HepG2 (cell line): ENCODE data around the gene FITM1. TPM values are rescaled to one million over a fixed set of nuclear protein-coding genes. Genes with fewer than 3 reads are reported as not detected.

Source experiments
- EEA1 ChIP-seq: sonication (generic); formaldehyde crosslinking; IDR thresholded peaks from 2 replicates; pipeline ENCODE4 v1.5.1; 2020; ENCODE audit warnings: mild to moderate bottlenecking, missing genetic modification reagents, borderline replicate concordance
- MYNN ChIP-seq: sonication (generic); formaldehyde crosslinking; IDR thresholded peaks from 2 replicates; pipeline ENCODE4 v1.4.0; 2020; ENCODE audit warnings: mild to moderate bottlenecking, low read depth, missing genetic modification reagents
- NFE2L1 ChIP-seq: sonication (generic); formaldehyde crosslinking; IDR thresholded peaks from 2 replicates; pipeline ENCODE4 v1.4.0; 2020; ENCODE audit warnings: missing genetic modification reagents, mild to moderate bottlenecking, borderline replicate concordance
- TAF15 ChIP-seq: fragments of 200-400 bp; formaldehyde crosslinking; IDR thresholded peaks from one replicate; pipeline ENCODE4 v1.6.1; 2018; ENCODE audit warnings: mild to moderate bottlenecking, low read depth, low read length; ENCODE audit not compliant: poor library complexity, severe bottlenecking
- ZBTB20 ChIP-seq: sonication (generic); formaldehyde crosslinking; IDR thresholded peaks from 2 replicates; pipeline ENCODE4 v1.8.1; 2023; ENCODE audit warnings: missing genetic modification reagents, low read depth, mild to moderate bottlenecking, borderline replicate concordance
- ZNF333 ChIP-seq: sonication (generic); formaldehyde crosslinking; IDR thresholded peaks from 2 replicates; pipeline ENCODE4 v1.4.0; 2020; ENCODE audit warnings: mild to moderate bottlenecking, missing genetic modification reagents, borderline replicate concordance
- ZNF761 ChIP-seq: sonication (generic); formaldehyde crosslinking; conservative IDR thresholded peaks from 2 replicates; pipeline ENCODE4 v1.4.0; 2020; ENCODE audit warnings: mild to moderate bottlenecking, missing genetic modification reagents
- polyA plus RNA-seq, 8 experiments: library from polyadenylated mRNA; depleted of rRNA in 3 of 8; stranded (reverse) in 7 of 8; unstranded in 1 of 8; fragments of >200 nt; fragmentation: Illumina TruSeq in 4 of 8; extraction: Trizol in 4 of 8; gene quantifications; 2 replicates each; pipeline versions ENCODE4 v1.2.1 to v1.2.3, GENCODE V29; 2011 to 2016; ENCODE audit warnings: low read depth in 4 of 8, missing spikeins in 1 of 8, mixed read lengths in 1 of 8; ENCODE audit not compliant: insufficient read depth in 1 of 8
- total RNA-seq, 5 experiments: library from RNA; depleted of rRNA; stranded (reverse); fragments of >200 nt; fragmentation: Illumina TruSeq; extraction: Trizol; gene quantifications; 2 replicates each; pipeline ENCODE4 v1.2.3, GENCODE V29; 2016; ENCODE audit warnings: low read depth in 1 of 5
- TF ChIP-seq, protein P1 (sequence below): sonication (generic); formaldehyde crosslinking; IDR thresholded peaks from 2 replicates; pipeline ENCODE4 v1.5.0; 2020; ENCODE audit warnings: mild to moderate bottlenecking, missing genetic modification reagents, borderline replicate concordance
- TF ChIP-seq, protein P2 (sequence below): sonication (generic); formaldehyde crosslinking; IDR thresholded peaks from 2 replicates; pipeline ENCODE4 v1.5.0; 2020; ENCODE audit warnings: missing genetic modification reagents
- TF ChIP-seq, protein P3 (sequence below): sonication (generic); formaldehyde crosslinking; IDR thresholded peaks from one replicate; pipeline ENCODE4 v1.5.1; 2020; ENCODE audit warnings: mild to moderate bottlenecking, missing genetic modification reagents; ENCODE audit errors: not compliant biosample characterization

Gene FITM1
- total and polyA plus RNA-seq, 2 of the 13 experiments (the other 11 are each of a cell fraction or from before 2014, with no cell fraction given) = 2.7 to 5.8 TPM

DNA sequence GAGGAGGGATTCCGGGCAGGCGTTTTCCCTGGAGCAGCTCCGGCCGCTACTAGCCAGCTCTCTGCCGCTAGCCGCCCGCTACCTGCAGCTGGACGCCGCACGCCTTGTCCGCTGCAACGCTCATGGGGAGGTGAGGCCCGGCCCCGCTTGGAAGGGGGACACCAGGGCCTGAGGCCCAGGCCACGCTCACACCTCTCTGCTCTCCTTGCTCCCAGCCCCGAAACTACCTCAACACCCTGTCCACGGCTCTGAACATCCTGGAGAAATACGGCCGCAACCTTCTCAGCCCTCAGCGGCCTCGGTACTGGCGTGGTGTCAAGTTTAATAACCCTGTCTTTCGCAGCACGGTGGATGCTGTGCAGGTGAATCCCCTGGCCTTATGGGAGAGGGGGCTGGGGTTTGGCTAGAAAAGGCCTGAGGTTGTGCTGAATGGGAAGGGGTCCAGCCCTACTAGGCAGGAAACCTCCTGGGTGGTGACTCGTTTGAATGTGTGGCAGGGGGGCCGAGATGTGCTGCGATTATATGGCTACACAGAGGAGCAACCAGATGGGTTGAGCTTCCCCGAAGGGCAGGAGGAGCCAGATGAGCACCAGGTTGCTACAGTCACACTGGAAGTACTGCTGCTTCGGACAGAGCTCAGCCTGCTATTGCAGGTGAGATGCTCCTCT is 17.4 kb downstream of the FITM1 start (continued):
- TF ChIP-seq, protein P1, sequence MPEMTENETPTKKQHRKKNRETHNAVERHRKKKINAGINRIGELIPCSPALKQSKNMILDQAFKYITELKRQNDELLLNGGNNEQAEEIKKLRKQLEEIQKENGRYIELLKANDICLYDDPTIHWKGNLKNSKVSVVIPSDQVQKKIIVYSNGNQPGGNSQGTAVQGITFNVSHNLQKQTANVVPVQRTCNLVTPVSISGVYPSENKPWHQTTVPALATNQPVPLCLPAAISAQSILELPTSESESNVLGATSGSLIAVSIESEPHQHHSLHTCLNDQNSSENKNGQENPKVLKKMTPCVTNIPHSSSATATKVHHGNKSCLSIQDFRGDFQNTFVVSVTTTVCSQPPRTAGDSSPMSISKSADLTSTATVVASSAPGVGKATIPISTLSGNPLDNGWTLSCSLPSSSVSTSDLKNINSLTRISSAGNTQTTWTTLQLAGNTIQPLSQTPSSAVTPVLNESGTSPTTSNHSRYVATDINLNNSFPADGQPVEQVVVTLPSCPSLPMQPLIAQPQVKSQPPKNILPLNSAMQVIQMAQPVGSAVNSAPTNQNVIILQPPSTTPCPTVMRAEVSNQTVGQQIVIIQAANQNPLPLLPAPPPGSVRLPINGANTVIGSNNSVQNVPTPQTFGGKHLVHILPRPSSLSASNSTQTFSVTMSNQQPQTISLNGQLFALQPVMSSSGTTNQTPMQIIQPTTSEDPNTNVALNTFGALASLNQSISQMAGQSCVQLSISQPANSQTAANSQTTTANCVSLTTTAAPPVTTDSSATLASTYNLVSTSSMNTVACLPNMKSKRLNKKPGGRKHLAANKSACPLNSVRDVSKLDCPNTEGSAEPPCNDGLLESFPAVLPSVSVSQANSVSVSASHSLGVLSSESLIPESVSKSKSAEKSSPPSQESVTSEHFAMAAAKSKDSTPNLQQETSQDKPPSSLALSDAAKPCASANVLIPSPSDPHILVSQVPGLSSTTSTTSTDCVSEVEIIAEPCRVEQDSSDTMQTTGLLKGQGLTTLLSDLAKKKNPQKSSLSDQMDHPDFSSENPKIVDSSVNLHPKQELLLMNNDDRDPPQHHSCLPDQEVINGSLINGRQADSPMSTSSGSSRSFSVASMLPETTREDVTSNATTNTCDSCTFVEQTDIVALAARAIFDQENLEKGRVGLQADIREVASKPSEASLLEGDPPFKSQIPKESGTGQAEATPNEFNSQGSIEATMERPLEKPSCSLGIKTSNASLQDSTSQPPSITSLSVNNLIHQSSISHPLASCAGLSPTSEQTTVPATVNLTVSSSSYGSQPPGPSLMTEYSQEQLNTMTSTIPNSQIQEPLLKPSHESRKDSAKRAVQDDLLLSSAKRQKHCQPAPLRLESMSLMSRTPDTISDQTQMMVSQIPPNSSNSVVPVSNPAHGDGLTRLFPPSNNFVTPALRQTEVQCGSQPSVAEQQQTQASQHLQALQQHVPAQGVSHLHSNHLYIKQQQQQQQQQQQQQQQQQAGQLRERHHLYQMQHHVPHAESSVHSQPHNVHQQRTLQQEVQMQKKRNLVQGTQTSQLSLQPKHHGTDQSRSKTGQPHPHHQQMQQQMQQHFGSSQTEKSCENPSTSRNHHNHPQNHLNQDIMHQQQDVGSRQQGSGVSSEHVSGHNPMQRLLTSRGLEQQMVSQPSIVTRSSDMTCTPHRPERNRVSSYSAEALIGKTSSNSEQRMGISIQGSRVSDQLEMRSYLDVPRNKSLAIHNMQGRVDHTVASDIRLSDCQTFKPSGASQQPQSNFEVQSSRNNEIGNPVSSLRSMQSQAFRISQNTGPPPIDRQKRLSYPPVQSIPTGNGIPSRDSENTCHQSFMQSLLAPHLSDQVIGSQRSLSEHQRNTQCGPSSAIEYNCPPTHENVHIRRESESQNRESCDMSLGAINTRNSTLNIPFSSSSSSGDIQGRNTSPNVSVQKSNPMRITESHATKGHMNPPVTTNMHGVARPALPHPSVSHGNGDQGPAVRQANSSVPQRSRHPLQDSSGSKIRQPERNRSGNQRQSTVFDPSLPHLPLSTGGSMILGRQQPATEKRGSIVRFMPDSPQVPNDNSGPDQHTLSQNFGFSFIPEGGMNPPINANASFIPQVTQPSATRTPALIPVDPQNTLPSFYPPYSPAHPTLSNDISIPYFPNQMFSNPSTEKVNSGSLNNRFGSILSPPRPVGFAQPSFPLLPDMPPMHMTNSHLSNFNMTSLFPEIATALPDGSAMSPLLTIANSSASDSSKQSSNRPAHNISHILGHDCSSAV (CRISPR knock-in tag) = no peak
- peak; percentile 8 for TF ChIP-seq TAF15
- TF ChIP-seq NFE2L1 (CRISPR knock-in tag) = peak; percentile 21; the same call in 1 of the 2 replicates
- peak; percentile 75; the same call in 1 of the 2 replicates for TF ChIP-seq ZNF761 (CRISPR knock-in tag)
- TF ChIP-seq ZNF333 = no peak; the same call in 1 of the 2 replicates
- peak; percentile 37; the same call in 1 of the 2 replicates for TF ChIP-seq ZBTB20 (CRISPR knock-in tag)
- peak; percentile 96; the same call in 1 of the 2 replicates for TF ChIP-seq EEA1
- TF ChIP-seq, protein P2, sequence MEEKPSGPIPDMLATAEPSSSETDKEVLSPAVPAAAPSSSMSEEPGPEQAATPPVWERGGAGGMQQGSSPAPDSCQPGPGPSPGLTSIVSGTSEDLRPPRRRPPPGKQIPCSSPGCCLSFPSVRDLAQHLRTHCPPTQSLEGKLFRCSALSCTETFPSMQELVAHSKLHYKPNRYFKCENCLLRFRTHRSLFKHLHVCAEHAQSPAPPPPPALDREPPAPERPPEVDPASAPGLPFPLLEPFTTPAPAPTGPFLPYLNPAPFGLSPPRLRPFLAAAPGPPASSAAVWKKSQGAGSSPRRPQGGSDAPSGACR = no peak
- no peak for TF ChIP-seq MYNN (CRISPR knock-in tag)
- TF ChIP-seq, protein P3, sequence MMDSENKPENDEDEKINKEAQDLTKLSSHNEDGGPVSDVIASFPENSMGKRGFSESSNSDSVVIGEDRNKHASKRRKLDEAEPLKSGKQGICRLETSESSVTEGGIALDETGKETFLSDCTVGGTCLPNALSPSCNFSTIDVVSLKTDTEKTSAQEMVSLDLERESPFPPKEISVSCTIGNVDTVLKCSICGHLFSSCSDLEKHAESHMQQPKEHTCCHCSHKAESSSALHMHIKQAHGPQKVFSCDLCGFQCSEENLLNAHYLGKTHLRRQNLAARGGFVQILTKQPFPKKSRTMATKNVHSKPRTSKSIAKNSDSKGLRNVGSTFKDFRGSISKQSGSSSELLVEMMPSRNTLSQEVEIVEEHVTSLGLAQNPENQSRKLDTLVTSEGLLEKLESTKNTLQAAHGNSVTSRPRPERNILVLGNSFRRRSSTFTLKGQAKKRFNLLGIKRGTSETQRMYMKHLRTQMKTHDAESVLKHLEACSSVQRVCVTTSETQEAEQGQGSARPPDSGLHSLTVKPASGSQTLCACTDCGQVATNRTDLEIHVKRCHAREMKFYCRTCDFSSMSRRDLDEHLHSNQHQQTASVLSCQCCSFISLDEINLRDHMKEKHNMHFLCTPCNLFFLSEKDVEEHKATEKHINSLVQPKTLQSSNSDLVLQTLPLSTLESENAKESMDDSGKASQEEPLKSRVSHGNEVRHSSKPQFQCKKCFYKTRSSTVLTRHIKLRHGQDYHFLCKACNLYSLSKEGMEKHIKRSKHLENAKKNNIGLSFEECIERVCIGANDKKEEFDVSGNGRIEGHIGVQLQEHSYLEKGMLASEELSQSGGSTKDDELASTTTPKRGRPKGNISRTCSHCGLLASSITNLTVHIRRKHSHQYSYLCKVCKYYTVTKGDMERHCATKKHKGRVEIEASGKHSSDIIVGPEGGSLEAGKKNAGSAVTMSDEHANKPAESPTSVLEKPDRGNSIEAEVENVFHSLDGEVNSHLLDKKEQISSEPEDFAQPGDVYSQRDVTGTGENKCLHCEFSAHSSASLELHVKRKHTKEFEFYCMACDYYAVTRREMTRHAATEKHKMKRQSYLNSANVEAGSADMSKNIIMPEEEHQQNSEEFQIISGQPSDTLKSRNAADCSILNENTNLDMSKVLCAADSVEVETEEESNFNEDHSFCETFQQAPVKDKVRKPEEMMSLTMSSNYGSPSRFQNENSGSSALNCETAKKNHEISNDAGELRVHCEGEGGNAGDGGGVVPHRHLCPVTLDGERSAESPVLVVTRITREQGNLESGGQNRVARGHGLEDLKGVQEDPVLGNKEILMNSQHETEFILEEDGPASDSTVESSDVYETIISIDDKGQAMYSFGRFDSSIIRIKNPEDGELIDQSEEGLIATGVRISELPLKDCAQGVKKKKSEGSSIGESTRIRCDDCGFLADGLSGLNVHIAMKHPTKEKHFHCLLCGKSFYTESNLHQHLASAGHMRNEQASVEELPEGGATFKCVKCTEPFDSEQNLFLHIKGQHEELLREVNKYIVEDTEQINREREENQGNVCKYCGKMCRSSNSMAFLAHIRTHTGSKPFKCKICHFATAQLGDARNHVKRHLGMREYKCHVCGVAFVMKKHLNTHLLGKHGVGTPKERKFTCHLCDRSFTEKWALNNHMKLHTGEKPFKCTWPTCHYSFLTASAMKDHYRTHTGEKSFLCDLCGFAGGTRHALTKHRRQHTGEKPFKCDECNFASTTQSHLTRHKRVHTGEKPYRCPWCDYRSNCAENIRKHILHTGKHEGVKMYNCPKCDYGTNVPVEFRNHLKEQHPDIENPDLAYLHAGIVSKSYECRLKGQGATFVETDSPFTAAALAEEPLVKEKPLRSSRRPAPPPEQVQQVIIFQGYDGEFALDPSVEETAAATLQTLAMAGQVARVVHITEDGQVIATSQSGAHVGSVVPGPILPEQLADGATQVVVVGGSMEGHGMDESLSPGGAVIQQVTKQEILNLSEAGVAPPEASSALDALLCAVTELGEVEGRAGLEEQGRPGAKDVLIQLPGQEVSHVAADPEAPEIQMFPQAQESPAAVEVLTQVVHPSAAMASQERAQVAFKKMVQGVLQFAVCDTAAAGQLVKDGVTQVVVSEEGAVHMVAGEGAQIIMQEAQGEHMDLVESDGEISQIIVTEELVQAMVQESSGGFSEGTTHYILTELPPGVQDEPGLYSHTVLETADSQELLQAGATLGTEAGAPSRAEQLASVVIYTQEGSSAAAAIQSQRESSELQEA (CRISPR knock-in tag) = peak; percentile 93
